H1 (cell line): ENCODE results near the gene KRT6C. TPM values are rescaled to one million over a fixed set of nuclear protein-coding genes. Genes with fewer than 3 reads are reported as not detected.

ENCODE experiments used
- CTCF ChIA-PET: fragments of 300-600 bp; sonication (Branson Sonifier 250); formaldehyde crosslinking; loops from one replicate; lab custom pipeline; 2021; ENCODE audit not compliant: partially characterized antibody; lab: Charles Lee
- POLR2A ChIA-PET: fragments of 300-600 bp; sonication (Branson Sonifier 250); formaldehyde crosslinking; loops from one replicate; lab custom pipeline; 2021; ENCODE audit warnings: inconsistent platforms; ENCODE audit not compliant: partially characterized antibody; lab: Charles Lee
- DNase-seq, 2 experiments: peaks; one replicate each; pipeline versions ENCODE4 v3.0.0 to v3.0.0-alpha.2; 2010 to 2022; ENCODE audit warnings: low spot score in 2 of 2, low read depth in 1 of 2, mixed read lengths in 1 of 2
- FAIRE-seq: peaks from 2 replicates; lab custom pipeline; 2011; peaks lifted over from hg19 to GRCh38; lab: Jason Lieb, UNC
- H2AFZ ChIP-seq: 2 replicates; pipeline ENCODE4 v1.8.1; 2012; ENCODE audit warnings: low read length, inconsistent platforms
- H2AK5ac ChIP-seq: 2 replicates; pipeline ENCODE4 v1.6.1; 2013; ENCODE audit warnings: low read depth, low read length
- H2BK120ac ChIP-seq: replicated peaks from 2 replicates; pipeline ENCODE3; 2013; ENCODE audit warnings: low read depth, low read length, inconsistent platforms
- H2BK12ac ChIP-seq: 2 replicates; pipeline ENCODE4 v1.6.1; 2013; ENCODE audit warnings: low read depth, low read length
- H2BK15ac ChIP-seq: 2 replicates; pipeline ENCODE4 v1.6.1; 2013; ENCODE audit warnings: low read length
- H2BK20ac ChIP-seq: 2 replicates; pipeline ENCODE4 v1.6.1; 2013; ENCODE audit warnings: low read length
- H2BK5ac ChIP-seq: 2 replicates; pipeline ENCODE4 v1.6.1; 2013; ENCODE audit warnings: low read depth, low read length
- H3K14ac ChIP-seq: 2 replicates; pipeline ENCODE4 v1.6.1; 2013; ENCODE audit warnings: inconsistent platforms; ENCODE audit not compliant: insufficient read length
- H3K18ac ChIP-seq: 2 replicates; pipeline ENCODE4 v1.6.1; 2013; ENCODE audit warnings: low read length; ENCODE audit errors: extremely low read depth
- H3K23ac ChIP-seq: 2 replicates; pipeline ENCODE4 v1.6.1; 2013; ENCODE audit warnings: inconsistent platforms; ENCODE audit not compliant: insufficient read length
- H3K23me2 ChIP-seq: 2 replicates; pipeline ENCODE4 v1.6.1; 2013; ENCODE audit warnings: low read depth, low read length
- H3K27ac ChIP-seq: 2 replicates; pipeline ENCODE4 v1.6.1; 2011; ENCODE audit warnings: low read depth, low read length, inconsistent platforms
- H3K27me3 ChIP-seq, 4 experiments: replicated peaks in 1 of 4; 1 replicate in 1 of 4; 2 replicates in 3 of 4; pipeline versions ENCODE4 v1.6.1 to v1.8.1; 2011 to 2013; ENCODE audit warnings: low read length in 3 of 4, mild to moderate bottlenecking in 3 of 4, inconsistent platforms in 2 of 4, mixed read lengths in 2 of 4, moderate library complexity in 1 of 4; ENCODE audit not compliant: control insufficient read depth in 3 of 4, insufficient read depth in 3 of 4; ENCODE audit errors: extremely low read depth in 1 of 4
- H3K36me3 ChIP-seq, 4 experiments: 2 replicates each; pipeline versions ENCODE4 v1.6.1 to v1.8.1; 2011 to 2013; ENCODE audit warnings: mild to moderate bottlenecking in 4 of 4, low read length in 3 of 4, moderate library complexity in 2 of 4, control low read depth in 1 of 4, inconsistent platforms in 1 of 4; ENCODE audit not compliant: insufficient read depth in 4 of 4, control insufficient read depth in 2 of 4
- H3K4ac ChIP-seq: replicated peaks from 2 replicates; pipeline ENCODE3; 2013; ENCODE audit warnings: low read length, low read depth, mixed read lengths, inconsistent platforms; ENCODE audit not compliant: insufficient read length
- H3K4me1 ChIP-seq, 4 experiments: replicated peaks in 1 of 4; 1 replicate in 1 of 4; 2 replicates in 3 of 4; pipeline versions ENCODE4 v1.6.1 to v1.8.1; 2011 to 2013; ENCODE audit warnings: low read length in 3 of 4, inconsistent platforms in 2 of 4, mixed read lengths in 1 of 4; ENCODE audit not compliant: insufficient read depth in 4 of 4, control insufficient read depth in 3 of 4
- H3K4me2 ChIP-seq, 2 experiments: 2 replicates each; pipeline versions ENCODE4 v1.6.1 to v1.8.1; 2011 to 2013; ENCODE audit warnings: low read depth in 2 of 2, low read length in 2 of 2, control low read depth in 1 of 2, inconsistent platforms in 1 of 2, mild to moderate bottlenecking in 1 of 2; ENCODE audit not compliant: insufficient read depth in 1 of 2
- H3K4me3 ChIP-seq, 4 experiments: fragments of 200-600, 300-600 bp in 1 of 4; sonication (generic), shearing (Covaris generic), sonication (Bioruptor Twin) in 1 of 4; 2 replicates each; pipeline versions ENCODE4 v1.5.1 to v1.8.1; 2011 to 2016; ENCODE audit warnings: low read length in 4 of 4, low read depth in 3 of 4, control low read depth in 2 of 4, inconsistent platforms in 2 of 4, mild to moderate bottlenecking in 2 of 4, mixed read lengths in 1 of 4, moderate library complexity in 1 of 4; ENCODE audit not compliant: insufficient read depth in 2 of 4; ENCODE audit errors: extremely low read depth in 1 of 4
- H3K56ac ChIP-seq: replicated peaks from 2 replicates; pipeline ENCODE3; 2013; ENCODE audit warnings: low read depth, mild to moderate bottlenecking, mixed read lengths, low read length, inconsistent platforms; ENCODE audit not compliant: insufficient read length
- H3K79me1 ChIP-seq: 2 replicates; pipeline ENCODE4 v1.6.1; 2013; ENCODE audit warnings: low read depth, low read length, control low read depth
- H3K79me2 ChIP-seq, 2 experiments: 2 replicates each; pipeline versions ENCODE4 v1.6.1 to v1.8.1; 2012 to 2013; ENCODE audit warnings: low read length in 2 of 2, mild to moderate bottlenecking in 2 of 2, inconsistent platforms in 1 of 2; ENCODE audit not compliant: insufficient read depth in 2 of 2, control insufficient read depth in 1 of 2
- H3K9ac ChIP-seq, 4 experiments: replicated peaks in 1 of 4; 1 replicate in 1 of 4; 2 replicates in 3 of 4; pipeline versions ENCODE4 v1.6.1 to v1.8.1; 2011 to 2013; ENCODE audit warnings: low read depth in 3 of 4, low read length in 3 of 4, control low read depth in 2 of 4, mild to moderate bottlenecking in 2 of 4, moderate library complexity in 2 of 4, inconsistent platforms in 1 of 4; ENCODE audit errors: extremely low read depth in 1 of 4
- H3K9me3 ChIP-seq, 2 experiments: 2 replicates each; pipeline versions ENCODE4 v1.6.1 to v1.8.1; 2012 to 2013; ENCODE audit warnings: mild to moderate bottlenecking in 2 of 2, moderate library complexity in 2 of 2, control low read depth in 1 of 2, inconsistent platforms in 1 of 2, low read depth in 1 of 2, low read length in 1 of 2, mixed read lengths in 1 of 2; ENCODE audit not compliant: insufficient read depth in 2 of 2
- H4K20me1 ChIP-seq, 2 experiments: replicated peaks in 1 of 2; 2 replicates each; pipeline versions ENCODE3 to v1.8.1; 2011 to 2013; ENCODE audit warnings: inconsistent platforms in 2 of 2, low read length in 2 of 2, mild to moderate bottlenecking in 1 of 2; ENCODE audit not compliant: insufficient read depth in 2 of 2, control insufficient read depth in 1 of 2
- H4K5ac ChIP-seq: 2 replicates; pipeline ENCODE4 v1.6.1; 2013; ENCODE audit warnings: low read length, low read depth, mixed read lengths, inconsistent platforms; ENCODE audit not compliant: insufficient read length
- H4K8ac ChIP-seq: 2 replicates; pipeline ENCODE4 v1.8.0; 2013; ENCODE audit warnings: mild to moderate bottlenecking, moderate library complexity, low read length, inconsistent platforms; ENCODE audit not compliant: insufficient read depth; ENCODE audit errors: extremely low read depth
- H4K91ac ChIP-seq: replicated peaks from 2 replicates; pipeline ENCODE3; 2013; ENCODE audit warnings: low read length, mixed read lengths, inconsistent platforms; ENCODE audit not compliant: insufficient read length
- WGBS, 2 experiments: shearing (Covaris generic) in 1 of 2; methylation state at CpG; one replicate each; pipeline versions ENCODE4 v1.1.6 to v1.1.7; 2013 to 2015; ENCODE audit warnings: low lambda C conversion rate in 2 of 2, mixed read lengths in 2 of 2, inconsistent platforms in 1 of 2, low coverage in 1 of 2, missing lambda C conversion rate in 1 of 2; ENCODE audit not compliant: insufficient replicate concordance in 2 of 2, insufficient coverage in 1 of 2, insufficient read length in 1 of 2; ENCODE audit errors: extremely low coverage in 1 of 2, missing lambda C conversion rate in 1 of 2; 5-methylcytosine and 5-hydroxymethylcytosine counted together
- polyA plus RNA-seq, 7 experiments: library from polyadenylated mRNA; depleted of rRNA in 3 of 7; stranded (reverse) in 5 of 7; unstranded in 2 of 7; fragments of >200 nt in 5 of 7; fragments of 200-250 nt in 2 of 7; gene quantifications; 1 replicate in 5 of 7; 2 replicates in 1 of 7; 4 replicates in 1 of 7; pipeline versions ENCODE4 v1.2.1 to v1.2.3, GENCODE V29; 2011 to 2013; ENCODE audit warnings: missing spikeins in 2 of 7, mixed read lengths in 2 of 7
- total RNA-seq: library from RNA; stranded (reverse); fragmentation: NEBNext Ultra II Directional; extraction: Animal tissue kit (Norgen Biotek cat#: 25700); gene quantifications from 2 replicates; pipeline ENCODE4 v1.2.1, GENCODE V29; 2021
- TF ChIP-seq, protein P1 (sequence below): IDR thresholded peaks from 2 replicates; pipeline ENCODE4 v1.6.1; 2012; ENCODE audit warnings: inconsistent platforms

Gene KRT6C
- total and polyA plus RNA-seq, 2 of the 8 experiments (the other 6 are each of a cell fraction or from before 2014, with no cell fraction given): not detected

DNA sequence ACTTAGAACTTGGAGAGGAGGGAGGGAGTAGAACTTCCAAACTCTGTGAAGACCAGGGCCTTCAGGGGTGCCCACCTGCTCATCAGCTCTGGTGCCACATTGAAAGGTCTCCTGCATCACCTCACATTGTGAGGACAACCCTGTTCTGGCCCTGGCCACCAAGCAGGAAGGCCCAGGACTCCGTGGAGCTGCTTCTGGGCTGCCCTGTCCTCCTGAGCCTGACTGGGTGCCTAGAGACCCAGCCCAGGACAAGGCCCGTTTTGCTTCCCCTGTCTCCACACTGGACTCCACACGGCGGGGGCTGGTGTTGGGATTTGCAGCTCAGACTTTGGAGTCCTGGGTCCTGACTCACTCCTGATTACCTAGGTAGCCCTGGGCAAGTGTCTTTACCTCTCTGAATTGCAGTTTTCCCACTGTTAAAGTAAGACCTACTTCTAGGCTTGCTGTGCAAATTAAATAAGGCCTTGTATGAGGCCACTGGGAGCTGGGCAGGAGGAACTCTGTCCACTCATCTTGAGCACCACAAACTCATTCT is 55.0 kb downstream of the KRT6C start:
- Histone ChIP-seq H2AFZ (no peak overlapping the region), H3K36me3 (no peaks in the 10 kb centered on the region), H3K18ac (no peak overlapping the region), H3K79me2 (no peaks in the 10 kb centered on the region), H4K20me1 (no peaks in the 10 kb centered on the region), H3K27me3 (no peaks in the 10 kb centered on the region), H3K4me1 (no peaks in the 10 kb centered on the region; a peak in 2 of 7 replicates), H3K4me2 (no peak overlapping the region), H3K14ac (no peak overlapping the region), H3K9me3 (no peaks in the 10 kb centered on the region), H3K9ac (no peak overlapping the region), H3K27ac (no peak overlapping the region), H3K4ac (no peak overlapping the region), H4K91ac (no peak overlapping the region), H4K8ac (no peak overlapping the region), H3K23ac (no peak overlapping the region), H3K56ac (no peak overlapping the region), H4K5ac (no peak overlapping the region), H2BK5ac (no peak overlapping the region), H3K79me1 (no peaks in the 10 kb centered on the region), H2AK5ac (no peak overlapping the region), H2BK12ac (no peak overlapping the region), H3K4me3 (no peak overlapping the region), H2BK120ac (no peak overlapping the region), H3K23me2 (no peaks in the 10 kb centered on the region; the same call in 1 of the 2 replicates), H2BK15ac (no peak overlapping the region), H2BK20ac (no peak overlapping the region)
- no peak for DNase-seq
- 100% methylated on average over 4 of the region's 4 CpGs; no CpG with 5 or more reads in 1 of the 2 experiments for WGBS, 2 experiments
- CTCF ChIA-PET: interaction anchor here (0.6 to 7.8 kb wide), 4 partner anchors 9 to 237 kb away, joined by 3 to 46 read pairs (median 4); no protein-coding TSS in a partner anchor
- TF ChIP-seq, protein P1, sequence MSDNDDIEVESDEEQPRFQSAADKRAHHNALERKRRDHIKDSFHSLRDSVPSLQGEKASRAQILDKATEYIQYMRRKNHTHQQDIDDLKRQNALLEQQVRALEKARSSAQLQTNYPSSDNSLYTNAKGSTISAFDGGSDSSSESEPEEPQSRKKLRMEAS: no peak
- FAIRE-seq: no peak
- POLR2A ChIA-PET: no interaction called here

Other genes starting within 250 kb of the KRT6C start
- gene KRT7, start 240.6 kb downstream of the KRT6C start, total RNA-seq: 13.2 and 16.5 TPM in 2 replicates
- 19.0 and 25.6 TPM in 2 replicates for gene KRT7, start 240.6 kb downstream of the KRT6C start, polyA plus RNA-seq (2011; rRNA removed)
- 0.15 TPM in 1 of 2 replicates, not detected in the other for gene KRT86, start 199.2 kb downstream of the KRT6C start, total RNA-seq
- 0.09 and 0.12 TPM in 2 replicates for gene KRT86, start 199.2 kb downstream of the KRT6C start, polyA plus RNA-seq (2011; rRNA removed)
- not detected in 2 replicates for gene KRT81, start 182.3 kb downstream of the KRT6C start, total RNA-seq
- gene KRT81, start 182.3 kb downstream of the KRT6C start, polyA plus RNA-seq (2011; rRNA removed): not detected in 2 replicates
- not detected in 2 replicates for gene KRT83, start 152.4 kb downstream of the KRT6C start, total RNA-seq
- not detected in 2 replicates for gene KRT83, start 152.4 kb downstream of the KRT6C start, polyA plus RNA-seq (2011; rRNA removed)
- gene KRT85, start 106.3 kb downstream of the KRT6C start, total RNA-seq: not detected in 2 replicates
- not detected in 2 replicates for gene KRT85, start 106.3 kb downstream of the KRT6C start, polyA plus RNA-seq (2011; rRNA removed)
- gene KRT84, start 88.2 kb downstream of the KRT6C start, total RNA-seq: not detected in 2 replicates
- gene KRT84, start 88.2 kb downstream of the KRT6C start, polyA plus RNA-seq (2011; rRNA removed): not detected in 2 replicates
- gene KRT82, start 67.5 kb downstream of the KRT6C start, total RNA-seq: not detected in 2 replicates
- gene KRT82, start 67.5 kb downstream of the KRT6C start, polyA plus RNA-seq (2011; rRNA removed): not detected in 2 replicates
- gene KRT75, start 39.4 kb downstream of the KRT6C start, total RNA-seq: not detected in 2 replicates
- not detected in 2 replicates for gene KRT75, start 39.4 kb downstream of the KRT6C start, polyA plus RNA-seq (2011; rRNA removed)
- not detected in 2 replicates for gene KRT6B, start 21.7 kb downstream of the KRT6C start, total RNA-seq
- gene KRT6B, start 21.7 kb downstream of the KRT6C start, polyA plus RNA-seq (2011; rRNA removed): not detected in 2 replicates
- not detected in 2 replicates for gene KRT6A, start 19.5 kb upstream of the KRT6C start, total RNA-seq
- 0.08 and 0.11 TPM in 2 replicates for gene KRT6A, start 19.5 kb upstream of the KRT6C start, polyA plus RNA-seq (2011; rRNA removed)
- not detected in 2 replicates for gene KRT5, start 46.6 kb upstream of the KRT6C start, total RNA-seq
- gene KRT5, start 46.6 kb upstream of the KRT6C start, polyA plus RNA-seq (2011; rRNA removed): 0.18 and 0.33 TPM in 2 replicates
- not detected in 2 replicates for gene KRT71, start 79.3 kb upstream of the KRT6C start, total RNA-seq
- gene KRT71, start 79.3 kb upstream of the KRT6C start, polyA plus RNA-seq (2011; rRNA removed): not detected in 2 replicates
- not detected in 2 replicates for gene KRT74, start 100.0 kb upstream of the KRT6C start, total RNA-seq
- not detected in 2 replicates for gene KRT74, start 100.0 kb upstream of the KRT6C start, polyA plus RNA-seq (2011; rRNA removed)
- not detected in 2 replicates for gene KRT72, start 127.7 kb upstream of the KRT6C start, total RNA-seq
- not detected in 2 replicates for gene KRT72, start 127.7 kb upstream of the KRT6C start, polyA plus RNA-seq (2011; rRNA removed)
- not detected in 2 replicates for gene KRT73, start 144.8 kb upstream of the KRT6C start, total RNA-seq
- not detected in 2 replicates for gene KRT73, start 144.8 kb upstream of the KRT6C start, polyA plus RNA-seq (2011; rRNA removed)
- not detected in 2 replicates for gene KRT2, start 178.4 kb upstream of the KRT6C start, total RNA-seq
- gene KRT2, start 178.4 kb upstream of the KRT6C start, polyA plus RNA-seq (2011; rRNA removed): not detected in 2 replicates
- gene KRT1, start 206.6 kb upstream of the KRT6C start, total RNA-seq: not detected in 2 replicates
- gene KRT1, start 206.6 kb upstream of the KRT6C start, polyA plus RNA-seq (2011; rRNA removed): not detected in 2 replicates
- 0.10 TPM in 1 of 2 replicates, not detected in the other for gene KRT77, start 229.7 kb upstream of the KRT6C start, total RNA-seq
- gene KRT77, start 229.7 kb upstream of the KRT6C start, polyA plus RNA-seq (2011; rRNA removed): 0.02 TPM in 2 replicates